ENCODE data around the gene GNG12. TPM values are rescaled to one million over a fixed set of nuclear protein-coding genes. Genes with fewer than 3 reads are reported as not detected.

The GNG12 gene
- polyA plus RNA-seq, 3 donors, result 0.03 TPM; not detected in 2

- under 1% methylated on average over 63 of the region's 65 CpGs for WGBS (ENCODE audit: insufficient coverage)
- H3K4me1 Mint-ChIP-seq, result peaks cover 52% of the 10 kb centered on the region
- Histone ChIP-seq H3K9me3 (replicated peaks in 1 of 2; ENCODE audit: control insufficient read depth in 1 of 2, insufficient read depth in 1 of 2, low read length in 2 of 2) (no peaks in the 10 kb centered on the region), H3K27ac (ENCODE audit: low read depth in 1 of 2, low read length in 2 of 2) (peak overlapping the region; percentile 74 to 91), H3K4me1 (ENCODE audit: control insufficient read depth in 1 of 2, insufficient read depth in 2 of 2, low read length in 2 of 2) (peaks cover 52 to 66% of the 10 kb centered on the region in 2 donors), H3K9ac (ENCODE audit: insufficient read depth, low read length, poor library complexity, severe bottlenecking) (peak overlapping the region; percentile 82), H2AFZ (ENCODE audit: insufficient read depth, low read depth, low read length, poor library complexity, severe bottlenecking) (peak overlapping the region; percentile 92), H3K4me3 (replicated peaks in 1 of 3; ENCODE audit: low read depth in 2 of 3, low read length in 3 of 3) (peak overlapping the region; percentile 74 to 92 (median 91)), H3K4me2 (replicated peaks; ENCODE audit: extremely low read depth, low read length, poor library complexity, severe bottlenecking) (peak overlapping the region; percentile 99), H4K20me1 (ENCODE audit: insufficient read depth, low read length) (peaks cover 7% of the 10 kb centered on the region), H3K27me3 (ENCODE audit: control insufficient read depth in 2 of 2, insufficient read depth in 2 of 2, low read length in 2 of 2) (no peaks in the 10 kb centered on the region), H3K36me3 (replicated peaks in 1 of 2; ENCODE audit: control insufficient read depth in 1 of 2, insufficient read depth in 2 of 2, low read length in 2 of 2) (peaks cover 0 to 7% of the 10 kb centered on the region in 2 donors), H3K79me2 (ENCODE audit: insufficient read depth, low read length) (peaks cover 20% of the 10 kb centered on the region)
- H3K27ac Mint-ChIP-seq, result peak overlapping the region; percentile 78 to 92 (median 89)
- H3K27me3 Mint-ChIP-seq (ENCODE audit: low read depth in 3 of 3), result peaks cover 1 to 2% (median 1%) of the 10 kb centered on the region in 3 donors
- H3K9me3 Mint-ChIP-seq, result no peaks in the 10 kb centered on the region
- intact Hi-C loops (cut with micrococcal nuclease), result loop anchor here (5.0 to 10.0 kb wide), 4 partner anchors 37 to 1353 kb away; partner anchors contain the start of gene SERBP1 (in 1 of the 2)
- no peak for TF ChIP-seq CTCF (IDR thresholded peaks at IDR 0.05)
- H3K4me3 Mint-ChIP-seq, result peak overlapping the region; percentile 88 to 91
- peak; percentile 42 to 82 (median 44) for DNase-seq
- peaks cover 4 to 11% of the 10 kb centered on the region in 2 donors for H3K36me3 Mint-ChIP-seq
Measured at GRCh38 chr1:67685558-67686266, 147.6 kb downstream of the GNG12 start.

- whole genome bisulfite sequencing (ENCODE audit: insufficient coverage), result under 1% methylated on average over 36 of the region's 39 CpGs
- Histone ChIP-seq H3K27me3 (ENCODE audit: control insufficient read depth in 2 of 2, insufficient read depth in 2 of 2, low read length in 2 of 2) (no peaks in the 10 kb centered on the region), H2AFZ (ENCODE audit: insufficient read depth, low read depth, low read length, poor library complexity, severe bottlenecking) (peak within 1 kb of the TSS; percentile 92), H3K9ac (ENCODE audit: insufficient read depth, low read length, poor library complexity, severe bottlenecking) (peak within 1 kb of the TSS; percentile 82), H3K36me3 (replicated peaks in 1 of 2; ENCODE audit: control insufficient read depth in 1 of 2, insufficient read depth in 2 of 2, low read length in 2 of 2) (peaks cover 0 to 7% of the 10 kb centered on the region in 2 donors), H3K4me3 (replicated peaks in 1 of 3; ENCODE audit: low read depth in 2 of 3, low read length in 3 of 3) (peak within 1 kb of the TSS; percentile 74 to 92 (median 91)), H3K9me3 (replicated peaks in 1 of 2; ENCODE audit: control insufficient read depth in 1 of 2, insufficient read depth in 1 of 2, low read length in 2 of 2) (no peaks in the 10 kb centered on the region), H3K4me1 (ENCODE audit: control insufficient read depth in 1 of 2, insufficient read depth in 2 of 2, low read length in 2 of 2) (peaks cover 52 to 66% of the 10 kb centered on the region in 2 donors), H3K4me2 (replicated peaks; ENCODE audit: extremely low read depth, low read length, poor library complexity, severe bottlenecking) (peak within 1 kb of the TSS; percentile 99), H4K20me1 (ENCODE audit: insufficient read depth, low read length) (peaks cover 7% of the 10 kb centered on the region), H3K79me2 (ENCODE audit: insufficient read depth, low read length) (peaks cover 20% of the 10 kb centered on the region), H3K27ac (ENCODE audit: low read depth in 1 of 2, low read length in 2 of 2) (peak within 1 kb of the TSS; percentile 74 to 91)
- intact Hi-C loops (cut with micrococcal nuclease), result loop anchor here (5.0 to 10.0 kb wide), 4 partner anchors 37 to 1353 kb away; partner anchors contain the start of gene SERBP1 (in 1 of the 2)
- Mint-ChIP-seq H3K4me1 (peaks cover 52% of the 10 kb centered on the region), H3K4me3 (peak within 1 kb of the TSS; percentile 88 to 91), H3K27me3 (ENCODE audit: low read depth in 3 of 3) (peaks cover 1 to 3% (median 2%) of the 10 kb centered on the region in 3 donors), H3K27ac (peak within 1 kb of the TSS; percentile 78 to 92 (median 89)), H3K36me3 (peaks cover 1 to 7% of the 10 kb centered on the region in 2 donors), H3K9me3 (no peaks in the 10 kb centered on the region)
- DNase-seq, result peak; percentile 96 to 97 (median 97)
- no peak for TF ChIP-seq CTCF (IDR thresholded peaks at IDR 0.05)
Measured at GRCh38 chr1:67685067-67685557, 148.2 kb downstream of the GNG12 start, which contains the start of gene GADD45A. TSS of gene GADD45A (plus strand) at chr1:67685201. CDS start at chr1:67685495, 294 bp downstream.

All from CD14-positive monocyte (primary cell).